SK-N-SH (cell line): ENCODE measurements around the gene PDZD2. TPM values are rescaled to one million over a fixed set of nuclear protein-coding genes. Genes with fewer than 3 reads are reported as not detected.

Experiments
- CTCF ChIA-PET: fragments of 300-600, 350-600 bp; formaldehyde crosslinking; extraction: SDS; loops from one replicate; lab custom pipeline; 2021; lab: Yijun Ruan, JAX
- POLR2A ChIA-PET: fragments of 350-600 bp; sonication (Branson Sonifier 250); formaldehyde crosslinking; extraction: SDS; loops from one replicate; lab custom pipeline; 2020; ENCODE audit warnings: antibody characterized with exemption, inconsistent platforms; lab: Yijun Ruan, JAX
- DNase-seq: peaks from one replicate; pipeline ENCODE4 v3.0.0; 2012
- H2AFZ ChIP-seq: fragments of 200-600 bp; sonication (generic); 2 replicates; pipeline ENCODE4 v1.8.1; 2016; ENCODE audit warnings: antibody characterized with exemption, mild to moderate bottlenecking, low read depth
- H3F3A ChIP-seq: fragments of 200-600 bp; sonication (generic); replicated peaks from 2 replicates; pipeline ENCODE3; 2016; ENCODE audit warnings: antibody characterized with exemption, mild to moderate bottlenecking; ENCODE audit not compliant: insufficient read depth
- H3K27ac ChIP-seq, 2 experiments: fragments of 200-500 bp in 1 of 2; fragments of 200-600 bp in 1 of 2; sonication (Bioruptor generic) in 1 of 2; sonication (generic), shearing (Covaris generic) in 1 of 2; 2 replicates each; pipeline versions ENCODE4 v1.5.1 to v1.6.1; 2014 to 2016; ENCODE audit warnings: low read depth in 2 of 2, inconsistent platforms in 1 of 2, low read length in 1 of 2, mild to moderate bottlenecking in 1 of 2, mixed read lengths in 1 of 2
- H3K27me3 ChIP-seq: fragments of 200-600 bp; sonication (generic), shearing (Covaris generic); 2 replicates; pipeline ENCODE4 v1.6.1; 2016; ENCODE audit warnings: mixed run types; ENCODE audit not compliant: insufficient read depth
- H3K36me3 ChIP-seq, 2 experiments: fragments of 200-500 bp in 1 of 2; fragments of 200-600 bp in 1 of 2; sonication (Bioruptor generic) in 1 of 2; sonication (generic) in 1 of 2; replicated peaks in 1 of 2; 2 replicates each; pipeline versions ENCODE3 to v1.5.1; 2014 to 2016; ENCODE audit warnings: low read length in 1 of 2, mild to moderate bottlenecking in 1 of 2; ENCODE audit not compliant: insufficient read depth in 2 of 2, control insufficient read depth in 1 of 2
- H3K4me1 ChIP-seq, 2 experiments: fragments of 200-500 bp in 1 of 2; fragments of 200-600 bp in 1 of 2; sonication (Bioruptor generic) in 1 of 2; sonication (generic), shearing (Covaris generic) in 1 of 2; 2 replicates each; pipeline versions ENCODE4 v1.5.1 to v1.6.1; 2014 to 2016; ENCODE audit warnings: low read depth in 1 of 2, low read length in 1 of 2, mixed run types in 1 of 2; ENCODE audit not compliant: insufficient read depth in 2 of 2, control insufficient read depth in 1 of 2
- H3K4me2 ChIP-seq: fragments of 200-600 bp; sonication (generic), shearing (Covaris generic); 2 replicates; pipeline ENCODE4 v1.6.1; 2017; ENCODE audit warnings: mixed run types
- H3K4me3 ChIP-seq, 2 experiments: fragments of 200-500 bp in 1 of 2; fragments of 200-600 bp in 1 of 2; sonication (Bioruptor generic) in 1 of 2; sonication (generic), shearing (Covaris generic) in 1 of 2; 2 replicates each; pipeline versions ENCODE4 v1.5.1 to v1.8.1; 2014 to 2016; ENCODE audit warnings: low read depth in 2 of 2, inconsistent platforms in 1 of 2, low read length in 1 of 2, mild to moderate bottlenecking in 1 of 2, mixed read lengths in 1 of 2, moderate library complexity in 1 of 2
- H3K79me2 ChIP-seq: fragments of 200-600 bp; sonication (generic); 2 replicates; pipeline ENCODE4 v1.8.1; 2017; ENCODE audit warnings: mild to moderate bottlenecking; ENCODE audit not compliant: insufficient read depth
- H3K9ac ChIP-seq: fragments of 200-600 bp; sonication (generic); 2 replicates; pipeline ENCODE4 v1.6.1; 2017; ENCODE audit warnings: mixed run types
- H3K9me2 ChIP-seq: fragments of 200-600 bp; sonication (generic); 2 replicates; pipeline ENCODE4 v1.6.1; 2017; ENCODE audit warnings: mixed run types
- H3K9me3 ChIP-seq: fragments of 200-600 bp; sonication (generic); 2 replicates; pipeline ENCODE4 v1.6.1; 2017; ENCODE audit warnings: mixed run types, mild to moderate bottlenecking, moderate library complexity
- H4K20me1 ChIP-seq: fragments of 200-600 bp; sonication (generic); 2 replicates; pipeline ENCODE4 v1.6.1; 2017; ENCODE audit warnings: mild to moderate bottlenecking, mixed run types; ENCODE audit not compliant: insufficient read depth
- CHD2 ChIP-seq: fragments of 150-350 bp; IDR thresholded peaks from 2 replicates; pipeline ENCODE4 v1.6.1; 2018; ENCODE audit warnings: low read length; ENCODE audit not compliant: partially characterized antibody
- ELF1 ChIP-seq: IDR thresholded peaks from 2 replicates; pipeline ENCODE4 v1.4.0; 2012
- EP300 ChIP-seq, 2 experiments: IDR thresholded peaks; 2 replicates each; pipeline versions ENCODE4 v1.4.0 to v1.6.1; 2012; ENCODE audit warnings: borderline replicate concordance in 1 of 2, low read depth in 1 of 2, low read length in 1 of 2
- FOSL2 ChIP-seq: IDR thresholded peaks from 2 replicates; pipeline ENCODE4 v1.4.0; 2012; ENCODE audit warnings: low read depth, mild to moderate bottlenecking, moderate library complexity, borderline replicate concordance
- FOXJ3 ChIP-seq: sonication (generic); formaldehyde crosslinking; IDR thresholded peaks from 2 replicates; pipeline ENCODE4 v1.5.1; 2020; ENCODE audit warnings: mild to moderate bottlenecking, missing genetic modification reagents
- GATA2 ChIP-seq: sonication (generic); formaldehyde crosslinking; IDR thresholded peaks from 2 replicates; pipeline ENCODE4 v1.5.0; 2020; ENCODE audit warnings: mild to moderate bottlenecking, missing genetic modification reagents
- NFIC ChIP-seq: IDR thresholded peaks from 2 replicates; pipeline ENCODE4 v1.4.0; 2012; ENCODE audit warnings: borderline replicate concordance
- NRF1 ChIP-seq: IDR thresholded peaks from 2 replicates; pipeline ENCODE4 v1.6.1; 2012; ENCODE audit warnings: low read depth, mild to moderate bottlenecking, low read length
- POLR2AphosphoS5 ChIP-seq: IDR thresholded peaks from 2 replicates; pipeline ENCODE4 v1.6.1; 2012; ENCODE audit warnings: low read depth, low read length
- RAD21 ChIP-seq: IDR thresholded peaks from 2 replicates; pipeline ENCODE4 v1.6.1; 2012; ENCODE audit warnings: mild to moderate bottlenecking, low read length
- RFX5 ChIP-seq: IDR thresholded peaks from 2 replicates; pipeline ENCODE4 v1.6.1; 2012; ENCODE audit warnings: mild to moderate bottlenecking, improper control_type of control experiment, low read length
- RXRA ChIP-seq: IDR thresholded peaks from 2 replicates; pipeline ENCODE4 v1.4.0; 2012; ENCODE audit warnings: low read depth, mild to moderate bottlenecking, borderline replicate concordance
- SIN3A ChIP-seq: IDR thresholded peaks from 2 replicates; pipeline ENCODE4 v1.6.1; 2012; ENCODE audit warnings: low read depth, mild to moderate bottlenecking, low read length, moderate library complexity, borderline replicate concordance
- SMC3 ChIP-seq: IDR thresholded peaks from 2 replicates; pipeline ENCODE4 v1.6.1; 2012; ENCODE audit warnings: low read depth, low read length, improper control_type of control experiment
- TAF1 ChIP-seq: IDR thresholded peaks from 2 replicates; pipeline ENCODE4 v1.6.1; 2012; ENCODE audit warnings: low read depth, mild to moderate bottlenecking, low read length, moderate library complexity, borderline replicate concordance
- YY1 ChIP-seq: IDR thresholded peaks from 2 replicates; pipeline ENCODE4 v1.4.0; 2012; ENCODE audit warnings: low read depth, mild to moderate bottlenecking
- WGBS: methylation state at CpG from one replicate; pipeline ENCODE4 v1.1.6; 2017; ENCODE audit warnings: low lambda C conversion rate; 5-methylcytosine and 5-hydroxymethylcytosine counted together
- polyA plus RNA-seq, 3 experiments: library from polyadenylated mRNA; depleted of rRNA; stranded (reverse); fragments of >200 nt; gene quantifications; 2 replicates each; pipeline ENCODE4 v1.2.3, GENCODE V29; 2012
- TF ChIP-seq, protein P1 (sequence below): fragments of 150-350 bp; IDR thresholded peaks from 2 replicates; pipeline ENCODE4 v1.6.1; 2017; ENCODE audit warnings: antibody characterized with exemption, low read length, low read depth, borderline replicate concordance
- TF ChIP-seq, protein P2 (sequence below): fragments of 150-350 bp; IDR thresholded peaks from 2 replicates; pipeline ENCODE4 v1.6.1; 2016; ENCODE audit warnings: mild to moderate bottlenecking, low read depth, low read length
- TF ChIP-seq, protein P3 (sequence below): IDR thresholded peaks from 2 replicates; pipeline ENCODE4 v1.4.0; 2012; ENCODE audit warnings: low read depth
- TF ChIP-seq, protein P4 (sequence below): IDR thresholded peaks from 2 replicates; pipeline ENCODE4 v1.4.0; 2012; ENCODE audit warnings: low read depth, borderline replicate concordance

Gene PDZD2
- polyA plus RNA-seq, 1 of the 3 experiments (the other 2 are of a cell fraction), result 0.13 TPM

DNA sequence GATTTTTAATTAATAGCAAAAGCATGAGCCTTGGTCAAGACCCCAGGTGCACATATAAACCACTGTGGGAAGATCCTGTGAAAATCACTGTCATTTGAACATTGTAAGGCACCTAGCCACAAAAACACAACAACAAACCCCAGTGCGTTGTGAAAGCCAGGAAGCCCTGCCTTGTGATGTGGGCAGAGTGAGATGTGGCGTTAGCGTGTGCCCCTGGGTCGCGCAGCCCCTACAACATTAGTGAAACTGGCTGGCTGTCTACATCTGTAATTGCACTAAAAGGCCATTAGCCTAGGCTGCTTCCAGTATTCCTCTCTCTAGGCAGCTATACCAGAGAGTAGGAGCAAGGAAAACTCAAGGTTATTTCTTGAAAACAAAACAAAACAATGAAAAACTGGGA, 21.1 kb upstream of the PDZD2 start:
- no peaks in the 10 kb centered on the region for H3K9me2 ChIP-seq
- no peaks in the 10 kb centered on the region for H3K27me3 ChIP-seq
- H4K20me1 ChIP-seq, result no peaks in the 10 kb centered on the region
- peak; percentile 61 for DNase-seq
- ChIA-PET CTCF (interaction anchor here (1.2 to 2.7 kb wide), 2 partner anchors 115 to 191 kb away, joined by 3 to 10 read pairs; no protein-coding TSS in a partner anchor), POLR2A (no interaction called here)
- no peak overlapping the region for H3K9ac ChIP-seq
- 58% methylated on average over 5 of the region's 5 CpGs for WGBS
- peaks cover 0 to 5% of the 10 kb centered on the region in 2 experiments; a peak in 1 of 4 replicates for H3K4me1 ChIP-seq
- H3K79me2 ChIP-seq, result no peaks in the 10 kb centered on the region
- H2AFZ ChIP-seq, result no peak overlapping the region
- peak overlapping the region in 1 of 2 experiments; percentile 24; a peak in 1 of 4 replicates for H3K27ac ChIP-seq
- H3F3A ChIP-seq, result no peaks in the 10 kb centered on the region
- no peaks in the 10 kb centered on the region for H3K9me3 ChIP-seq
- no peak overlapping the region for H3K4me2 ChIP-seq
- H3K4me3 ChIP-seq, result no peak overlapping the region
- TF ChIP-seq RFX5, result no peak
- TF ChIP-seq, protein P1, sequence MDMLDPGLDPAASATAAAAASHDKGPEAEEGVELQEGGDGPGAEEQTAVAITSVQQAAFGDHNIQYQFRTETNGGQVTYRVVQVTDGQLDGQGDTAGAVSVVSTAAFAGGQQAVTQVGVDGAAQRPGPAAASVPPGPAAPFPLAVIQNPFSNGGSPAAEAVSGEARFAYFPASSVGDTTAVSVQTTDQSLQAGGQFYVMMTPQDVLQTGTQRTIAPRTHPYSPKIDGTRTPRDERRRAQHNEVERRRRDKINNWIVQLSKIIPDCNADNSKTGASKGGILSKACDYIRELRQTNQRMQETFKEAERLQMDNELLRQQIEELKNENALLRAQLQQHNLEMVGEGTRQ, result no peak
- no peak for TF ChIP-seq NRF1
- TF ChIP-seq NFIC, result no peak
- TF ChIP-seq FOXJ3, result no peak
- no peak for TF ChIP-seq SMC3
- TF ChIP-seq, protein P2, sequence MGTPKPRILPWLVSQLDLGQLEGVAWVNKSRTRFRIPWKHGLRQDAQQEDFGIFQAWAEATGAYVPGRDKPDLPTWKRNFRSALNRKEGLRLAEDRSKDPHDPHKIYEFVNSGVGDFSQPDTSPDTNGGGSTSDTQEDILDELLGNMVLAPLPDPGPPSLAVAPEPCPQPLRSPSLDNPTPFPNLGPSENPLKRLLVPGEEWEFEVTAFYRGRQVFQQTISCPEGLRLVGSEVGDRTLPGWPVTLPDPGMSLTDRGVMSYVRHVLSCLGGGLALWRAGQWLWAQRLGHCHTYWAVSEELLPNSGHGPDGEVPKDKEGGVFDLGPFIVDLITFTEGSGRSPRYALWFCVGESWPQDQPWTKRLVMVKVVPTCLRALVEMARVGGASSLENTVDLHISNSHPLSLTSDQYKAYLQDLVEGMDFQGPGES, result no peak
- no peak for TF ChIP-seq CHD2
- no peak for TF ChIP-seq POLR2AphosphoS5
- no peak for TF ChIP-seq YY1
- TF ChIP-seq SIN3A, result no peak
- no peak for TF ChIP-seq EP300 (IDR thresholded peaks at IDR 0.05; ENCODE audit: borderline replicate concordance in 1 of 2, low read depth in 1 of 2, low read length in 1 of 2)
- TF ChIP-seq, protein P3, sequence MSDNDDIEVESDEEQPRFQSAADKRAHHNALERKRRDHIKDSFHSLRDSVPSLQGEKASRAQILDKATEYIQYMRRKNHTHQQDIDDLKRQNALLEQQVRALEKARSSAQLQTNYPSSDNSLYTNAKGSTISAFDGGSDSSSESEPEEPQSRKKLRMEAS, result no peak
- TF ChIP-seq ELF1, result no peak
- TF ChIP-seq, protein P4, sequence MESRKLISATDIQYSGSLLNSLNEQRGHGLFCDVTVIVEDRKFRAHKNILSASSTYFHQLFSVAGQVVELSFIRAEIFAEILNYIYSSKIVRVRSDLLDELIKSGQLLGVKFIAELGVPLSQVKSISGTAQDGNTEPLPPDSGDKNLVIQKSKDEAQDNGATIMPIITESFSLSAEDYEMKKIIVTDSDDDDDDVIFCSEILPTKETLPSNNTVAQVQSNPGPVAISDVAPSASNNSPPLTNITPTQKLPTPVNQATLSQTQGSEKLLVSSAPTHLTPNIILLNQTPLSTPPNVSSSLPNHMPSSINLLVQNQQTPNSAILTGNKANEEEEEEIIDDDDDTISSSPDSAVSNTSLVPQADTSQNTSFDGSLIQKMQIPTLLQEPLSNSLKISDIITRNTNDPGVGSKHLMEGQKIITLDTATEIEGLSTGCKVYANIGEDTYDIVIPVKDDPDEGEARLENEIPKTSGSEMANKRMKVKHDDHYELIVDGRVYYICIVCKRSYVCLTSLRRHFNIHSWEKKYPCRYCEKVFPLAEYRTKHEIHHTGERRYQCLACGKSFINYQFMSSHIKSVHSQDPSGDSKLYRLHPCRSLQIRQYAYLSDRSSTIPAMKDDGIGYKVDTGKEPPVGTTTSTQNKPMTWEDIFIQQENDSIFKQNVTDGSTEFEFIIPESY, result no peak
- TF ChIP-seq TAF1, result no peak
- no peak for TF ChIP-seq RAD21
- no peak for TF ChIP-seq FOSL2
- no peak for TF ChIP-seq GATA2 (CRISPR knock-in tag)
- TF ChIP-seq RXRA, result no peak
- no peaks in the 10 kb centered on the region for H3K36me3 ChIP-seq
